Stimulated activated CD4-positive, alpha-beta T cell treated with anti-CD3 and anti-CD28 coated beads, Interleukin-4, amount 100 ng/mL, for 48 hours (primary cell): ENCODE data around the gene RBM26.
A peak's percentile ranks its signal among the peaks of the same experiment; 100 is the strongest.
"Not testable (repeated sequence)": the region's sequence is repeated elsewhere in the genome, so short reads cannot be mapped to it uniquely, and the experiment has no call there.

Source experiments
- DNase-seq, 2 donors: peaks; one replicate each; pipeline ENCODE4 v3.0.0-alpha.2; 2020; ENCODE audit warnings: low read depth in 2 of 2

Gene RBM26

GRCh38 chr13:79320433-79320832 lies 85.6 kb downstream of the RBM26 start:
- DNase-seq, result no peak

- DNase-seq, result no peak
Observed at GRCh38 chr13:79318664-79319063, 87.4 kb downstream of the RBM26 start.

GRCh38 chr13:79317856-79318255 lies 88.2 kb downstream of the RBM26 start:
- no peak for DNase-seq

GRCh38 chr13:79314652-79315051 lies 91.4 kb downstream of the RBM26 start:
- DNase-seq, result no peak

GRCh38 chr13:79312340-79312855 lies 93.7 kb downstream of the RBM26 start:
- DNase-seq, result no peak

GRCh38 chr13:79311386-79311785 lies 94.7 kb downstream of the RBM26 start:
- no peak for DNase-seq

GRCh38 chr13:79309690-79310089 lies 96.4 kb downstream of the RBM26 start:
- DNase-seq, result no peak

- peak in 1 of 2 donors; percentile 1 for DNase-seq
Observed at GRCh38 chr13:79307866-79308298, 98.2 kb downstream of the RBM26 start.

- no peak for DNase-seq
Observed at GRCh38 chr13:79307433-79307861, 98.6 kb downstream of the RBM26 start.

- no peak for DNase-seq
Observed at GRCh38 chr13:79306650-79307049, 99.4 kb downstream of the RBM26 start.

GRCh38 chr13:79297128-79297527 lies 108.9 kb downstream of the RBM26 start:
- no peak for DNase-seq

- DNase-seq, result no peak
Observed at GRCh38 chr13:79295906-79296706, 109.9 kb downstream of the RBM26 start.

- DNase-seq, result no peak
Observed at GRCh38 chr13:79290595-79291244, 115.3 kb downstream of the RBM26 start.

GRCh38 chr13:79289571-79289970 lies 116.5 kb downstream of the RBM26 start:
- no peak for DNase-seq

GRCh38 chr13:79287939-79288795 lies 117.9 kb downstream of the RBM26 start:
- DNase-seq, result no peak

GRCh38 chr13:79285159-79285558 lies 120.9 kb downstream of the RBM26 start:
- no peak for DNase-seq

GRCh38 chr13:79283742-79284141 lies 122.3 kb downstream of the RBM26 start:
- DNase-seq, result no peak

- DNase-seq, result no peak
Observed at GRCh38 chr13:79282976-79283375, 123.1 kb downstream of the RBM26 start.

GRCh38 chr13:79282508-79282907 lies 123.5 kb downstream of the RBM26 start:
- no peak for DNase-seq

- DNase-seq, result no peak
Observed at GRCh38 chr13:79281339-79281747, 124.7 kb downstream of the RBM26 start.

- DNase-seq, result not testable (repeated sequence)
Observed at GRCh38 chr13:79279735-79280134, 126.3 kb downstream of the RBM26 start.

GRCh38 chr13:79273045-79273444 lies 133.0 kb downstream of the RBM26 start:
- DNase-seq, result no peak
